NCI-H2107 (cell line): ENCODE results near the gene PPP4R2.
"Not testable (repeated sequence)": the region's sequence is repeated elsewhere in the genome, so short reads cannot be mapped to it uniquely, and the experiment has no call there.

Experiments
- DNase-seq: peaks from one replicate; lab custom pipeline; 2025; lab: John Stamatoyannopoulos, UW

PPP4R2 gene

DNA sequence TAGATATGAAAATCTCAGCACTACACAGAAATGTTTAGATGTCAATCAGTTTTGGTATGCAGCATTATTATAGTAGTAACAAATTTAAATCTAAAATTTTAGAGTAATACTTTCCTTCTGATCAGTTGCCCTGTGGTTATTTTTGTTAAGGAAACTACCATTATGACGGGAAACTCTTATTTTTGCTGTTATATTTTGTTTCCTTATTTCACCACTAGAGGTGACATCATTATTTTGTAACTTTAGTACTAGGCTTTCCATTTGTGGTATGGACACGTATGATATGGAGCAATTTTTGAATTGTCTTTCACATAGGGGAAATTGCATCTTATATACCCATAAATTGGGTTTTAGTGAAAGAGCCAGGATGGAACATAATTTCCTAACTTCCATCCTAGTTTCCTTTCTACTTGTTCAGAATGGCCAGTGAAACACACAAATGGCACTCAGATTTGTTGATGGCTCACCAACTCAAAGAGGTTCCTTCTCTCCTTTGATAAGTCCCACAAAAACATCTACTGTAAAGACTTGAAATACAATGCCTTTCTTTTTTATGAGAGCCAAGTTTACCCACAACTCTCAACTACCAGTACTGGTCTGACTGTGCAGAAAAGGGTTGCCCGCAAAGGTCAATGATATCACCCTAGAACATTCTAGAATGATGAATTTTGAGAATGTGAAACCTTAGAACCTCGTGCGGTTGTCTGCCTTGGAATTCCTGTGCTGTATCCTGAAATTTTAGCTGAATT lies 19.4 kb upstream of the PPP4R2 start:
- DNase-seq: no peak

DNA sequence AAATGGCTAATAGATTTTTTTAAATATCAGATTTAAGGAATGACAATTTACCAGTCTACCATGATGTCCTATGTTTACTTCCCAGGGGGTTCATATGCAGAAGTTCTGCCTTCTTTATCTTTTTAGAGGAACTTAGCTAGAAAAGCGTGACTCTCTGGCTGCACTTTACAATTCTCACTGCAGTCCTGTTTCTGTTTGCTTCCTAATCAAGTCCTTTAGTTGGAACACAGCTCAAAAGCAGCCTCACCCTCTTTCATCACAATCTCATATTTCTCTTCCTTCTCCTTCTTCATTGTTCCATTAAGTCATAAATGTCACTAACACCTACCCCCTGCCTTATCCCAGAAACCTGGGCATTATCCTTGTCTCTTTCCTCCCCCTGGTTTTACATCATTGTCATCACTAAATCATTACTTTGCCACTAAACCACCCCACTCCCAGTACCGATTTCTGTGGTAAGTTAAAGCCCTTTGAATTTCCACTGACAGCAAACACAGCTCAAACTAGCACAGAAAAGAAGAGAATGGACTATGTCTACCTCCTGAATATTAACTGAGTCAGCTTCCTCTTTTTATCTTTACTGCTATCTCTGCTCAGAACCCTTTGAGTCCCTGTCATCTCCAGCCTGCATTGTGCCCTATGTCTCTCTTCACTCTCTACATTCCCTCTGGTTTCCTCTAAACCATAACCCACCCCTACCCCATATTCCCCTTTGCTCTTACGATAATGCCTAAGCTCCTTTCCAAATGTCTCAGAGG lies 13.8 kb upstream of the PPP4R2 start:
- DNase-seq: no peak

DNA sequence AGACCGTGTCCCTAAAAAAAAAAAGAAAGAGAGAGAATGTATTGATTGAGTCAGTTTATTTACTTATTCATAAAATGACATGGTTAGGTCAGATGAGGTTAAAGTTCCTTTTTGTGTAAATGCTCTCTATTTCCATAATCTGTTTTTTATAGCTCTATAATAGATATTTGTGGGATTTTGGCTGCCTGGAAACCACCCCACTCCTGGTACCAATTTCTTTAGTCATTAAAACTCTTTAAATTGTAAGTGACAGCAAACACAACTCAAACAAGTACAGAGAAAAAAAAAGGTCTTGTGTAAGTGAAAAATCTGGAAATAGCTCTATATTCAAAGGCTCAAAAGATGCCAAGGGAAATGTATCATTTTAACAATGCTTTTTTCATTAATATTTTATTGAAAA lies 11.0 kb upstream of the PPP4R2 start:
- DNase-seq: no peak

DNA sequence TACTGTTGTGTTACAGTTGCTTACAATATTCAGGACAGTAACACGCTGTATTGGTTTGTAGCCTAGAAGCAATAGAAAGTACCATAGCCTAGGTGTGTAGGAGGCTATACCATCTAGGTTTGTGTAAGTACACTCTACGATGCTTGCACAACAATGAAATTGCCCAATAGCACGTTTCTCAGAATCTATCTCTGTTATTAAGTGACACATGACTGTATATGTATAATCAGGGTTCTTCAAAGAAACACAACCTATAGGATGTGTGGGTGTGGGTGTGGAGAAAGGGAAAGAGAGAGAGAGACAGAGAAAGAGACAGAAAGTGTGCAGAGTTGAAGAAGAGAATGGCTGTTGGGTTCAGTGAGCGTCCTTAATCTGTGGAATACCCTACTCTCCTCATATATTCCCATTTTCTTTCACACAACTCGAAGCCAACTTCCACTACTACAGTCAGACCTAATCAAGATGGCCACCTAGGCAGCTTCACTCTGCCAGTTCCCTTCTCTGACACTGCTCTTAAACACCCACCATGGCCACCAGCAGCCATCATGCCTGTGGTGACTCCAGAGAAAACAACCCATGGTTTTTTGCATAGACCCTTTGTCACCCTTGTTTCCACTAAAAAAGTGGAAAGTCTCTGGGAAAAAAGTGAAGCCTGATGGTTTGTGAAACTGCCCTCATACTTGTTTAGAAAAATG lies 5.8 kb upstream of the PPP4R2 start:
- DNase-seq: no peak

DNA sequence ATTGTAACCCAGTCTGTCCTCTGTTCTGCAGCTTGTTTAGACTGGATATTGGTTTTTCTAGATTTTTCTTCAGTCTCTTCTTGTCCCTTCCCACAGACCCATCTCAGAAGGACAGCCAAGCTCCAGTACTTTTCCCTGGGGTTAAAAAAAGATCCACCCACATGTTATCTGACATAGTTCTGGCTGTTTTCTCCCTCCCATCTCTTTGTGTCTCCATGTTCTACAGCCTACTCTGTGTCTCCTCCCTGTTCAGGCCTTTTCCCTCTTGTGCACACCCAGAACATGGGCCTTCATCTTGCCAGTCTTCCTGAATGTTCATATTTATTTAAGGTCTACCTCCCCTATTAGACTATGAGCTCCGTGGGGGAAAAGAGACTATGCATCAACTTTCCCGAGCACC lies 5.1 kb upstream of the PPP4R2 start:
- no peak for DNase-seq

DNA sequence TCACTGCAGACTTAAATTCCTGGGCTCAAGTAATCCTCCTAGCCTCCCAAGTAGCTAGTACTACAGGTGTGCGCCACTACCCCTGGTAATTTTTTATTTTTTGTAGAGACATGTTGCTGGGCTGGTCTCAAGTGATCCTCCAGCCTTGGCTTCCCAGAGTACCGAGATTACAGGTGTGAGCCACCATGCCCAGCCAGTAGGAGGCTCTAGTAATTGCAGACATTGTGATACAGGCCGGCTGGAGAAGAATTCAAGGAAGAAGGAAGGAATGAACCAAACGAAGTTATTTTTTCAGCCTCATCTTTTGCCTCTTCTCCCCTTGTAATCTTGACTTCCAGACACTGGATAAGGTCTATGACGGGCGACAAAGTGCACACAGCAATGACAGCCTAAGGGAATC lies 3.2 kb upstream of the PPP4R2 start:
- no peak for DNase-seq

DNA sequence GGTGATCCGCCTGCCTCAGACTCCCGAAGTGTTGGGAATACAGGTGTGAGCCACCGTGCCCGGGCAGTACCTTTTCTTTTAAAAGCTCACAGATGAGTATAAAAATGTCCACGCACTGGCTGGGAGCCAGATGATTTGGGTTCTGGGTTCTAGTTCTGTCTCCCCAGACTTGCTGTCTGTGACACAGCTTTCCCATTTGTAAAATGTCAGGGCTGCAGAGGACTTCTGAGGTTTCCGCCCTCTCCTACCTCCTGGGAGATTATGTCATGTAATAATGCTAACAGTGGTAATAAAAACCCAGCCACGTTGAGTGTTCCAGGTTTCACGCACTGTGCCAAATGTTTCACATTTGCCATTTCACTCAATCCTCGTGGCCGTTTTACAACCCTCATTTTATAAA lies 1.3 kb upstream of the PPP4R2 start:
- DNase-seq: no peak

DNA sequence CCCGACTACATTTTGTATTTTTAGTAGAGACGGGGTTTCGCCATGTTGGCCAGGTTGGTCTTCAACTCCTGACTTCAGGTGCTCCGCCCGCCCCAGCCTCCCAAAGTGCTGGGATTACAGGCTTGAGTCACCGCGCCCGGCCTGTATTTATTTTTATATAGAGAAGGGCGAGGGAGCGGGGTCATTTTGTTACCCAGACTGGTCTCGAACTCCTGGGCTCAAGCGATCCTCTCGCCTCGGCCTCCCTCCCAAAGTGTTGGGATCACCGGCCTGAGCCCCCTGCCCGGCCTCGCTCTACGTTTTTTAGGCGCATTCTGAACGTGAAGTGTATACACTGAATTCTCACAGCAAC lies 514 bp upstream of the PPP4R2 start:
- no peak for DNase-seq

DNA sequence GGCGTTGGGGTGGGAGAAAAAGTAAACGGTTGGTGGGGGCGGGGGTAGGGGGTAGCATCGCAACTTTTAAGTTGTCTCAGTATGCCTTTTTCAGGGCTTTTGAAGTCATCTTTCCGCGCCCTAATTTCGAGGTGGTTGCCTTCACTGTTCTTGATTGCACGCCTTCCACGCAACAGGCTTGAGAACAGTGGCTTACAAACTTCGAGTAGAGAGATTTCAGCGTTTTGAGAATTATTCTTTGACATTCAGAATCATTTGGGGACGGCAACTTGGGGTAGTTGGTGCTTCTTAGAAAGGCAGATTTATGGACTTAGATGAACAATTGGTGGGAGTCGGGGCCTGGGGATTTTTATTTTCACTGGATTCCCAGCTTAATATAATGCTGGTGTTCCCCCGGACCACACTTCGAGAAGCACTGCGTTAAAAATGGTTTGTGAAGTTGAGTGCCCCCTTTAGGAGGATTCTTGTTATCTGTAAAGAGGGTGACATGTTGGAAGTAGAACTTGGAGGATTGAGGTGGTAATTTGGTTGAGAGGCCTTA lies 880 bp downstream of the PPP4R2 start:
- DNase-seq: no peak

DNA sequence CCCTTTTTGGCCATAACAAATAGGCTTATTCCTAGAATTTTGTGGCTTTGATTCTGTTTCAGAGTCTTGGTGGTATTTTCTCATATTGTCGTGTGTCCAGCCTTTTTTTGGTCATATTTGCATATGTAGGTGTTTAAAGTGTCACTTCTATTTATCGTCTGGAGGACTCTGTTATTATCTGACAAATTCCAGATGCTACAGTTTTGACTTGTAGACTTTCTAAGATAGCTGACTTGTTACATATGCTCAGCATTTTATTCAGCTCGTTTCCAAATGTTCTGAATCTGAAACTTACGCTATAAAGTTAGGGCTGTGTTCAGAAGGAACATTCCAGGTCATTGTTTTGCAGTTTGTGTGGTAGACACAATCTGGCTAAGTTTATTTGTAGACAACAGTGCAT lies 1.9 kb downstream of the PPP4R2 start:
- no peak for DNase-seq

DNA sequence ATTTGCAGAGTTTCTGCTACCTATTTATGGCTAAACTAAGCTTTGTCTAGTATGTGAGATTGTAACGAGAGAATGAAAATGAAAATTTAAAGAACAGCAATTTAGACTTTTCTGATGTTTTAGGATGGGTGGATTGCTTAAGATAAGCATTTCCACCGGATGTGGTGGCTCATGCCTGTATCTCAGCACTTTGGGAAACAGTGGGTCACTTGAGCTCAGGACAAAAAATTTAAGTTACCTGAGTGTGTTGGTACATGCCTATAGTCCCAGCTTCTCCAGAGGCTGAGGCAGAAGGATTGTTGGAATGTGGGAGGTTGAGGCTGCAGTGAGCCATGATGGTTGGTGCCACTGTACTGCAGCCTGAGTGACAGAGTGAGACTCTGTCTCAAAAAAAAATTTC lies 3.3 kb downstream of the PPP4R2 start:
- DNase-seq: no peak

DNA sequence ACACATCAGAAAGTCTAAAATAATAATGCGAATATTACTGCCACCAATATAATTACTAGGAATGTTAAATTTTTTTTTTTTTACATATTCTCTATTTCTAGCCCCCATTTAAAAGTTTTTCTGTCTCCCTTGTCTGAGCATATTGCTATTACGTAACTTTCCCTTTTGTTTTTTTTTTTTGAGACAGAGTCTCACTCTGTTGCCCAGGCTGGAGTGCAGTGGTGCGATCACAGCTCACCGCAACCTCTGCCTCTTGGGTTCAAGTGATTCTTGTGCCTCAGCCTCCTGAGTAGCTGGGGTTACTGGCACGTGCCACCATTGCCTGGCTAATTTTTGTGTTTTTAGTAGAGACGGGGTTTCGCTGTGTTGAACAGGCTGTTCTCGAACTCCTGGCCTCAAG lies 6.4 kb downstream of the PPP4R2 start:
- DNase-seq: not testable (repeated sequence)

DNA sequence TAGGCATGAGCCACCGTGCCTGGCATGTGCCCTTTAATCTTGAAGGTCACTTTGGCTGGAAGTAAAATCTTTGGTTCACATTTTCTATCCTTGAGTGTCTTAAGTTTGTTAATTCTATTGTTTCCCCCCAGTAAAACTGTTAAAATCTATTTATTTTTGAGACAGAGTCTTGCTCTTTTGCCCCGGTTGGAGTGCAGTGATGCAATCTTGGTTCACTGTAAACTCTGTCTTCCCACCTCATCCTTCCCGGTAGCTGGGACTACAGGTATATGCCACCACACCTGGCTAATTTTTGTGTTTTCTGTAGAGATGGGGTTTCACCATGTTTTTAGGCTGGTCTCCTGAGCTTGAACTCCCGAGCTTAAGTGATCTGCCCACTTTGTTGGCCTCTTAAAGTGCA lies 7.7 kb downstream of the PPP4R2 start:
- no peak for DNase-seq

DNA sequence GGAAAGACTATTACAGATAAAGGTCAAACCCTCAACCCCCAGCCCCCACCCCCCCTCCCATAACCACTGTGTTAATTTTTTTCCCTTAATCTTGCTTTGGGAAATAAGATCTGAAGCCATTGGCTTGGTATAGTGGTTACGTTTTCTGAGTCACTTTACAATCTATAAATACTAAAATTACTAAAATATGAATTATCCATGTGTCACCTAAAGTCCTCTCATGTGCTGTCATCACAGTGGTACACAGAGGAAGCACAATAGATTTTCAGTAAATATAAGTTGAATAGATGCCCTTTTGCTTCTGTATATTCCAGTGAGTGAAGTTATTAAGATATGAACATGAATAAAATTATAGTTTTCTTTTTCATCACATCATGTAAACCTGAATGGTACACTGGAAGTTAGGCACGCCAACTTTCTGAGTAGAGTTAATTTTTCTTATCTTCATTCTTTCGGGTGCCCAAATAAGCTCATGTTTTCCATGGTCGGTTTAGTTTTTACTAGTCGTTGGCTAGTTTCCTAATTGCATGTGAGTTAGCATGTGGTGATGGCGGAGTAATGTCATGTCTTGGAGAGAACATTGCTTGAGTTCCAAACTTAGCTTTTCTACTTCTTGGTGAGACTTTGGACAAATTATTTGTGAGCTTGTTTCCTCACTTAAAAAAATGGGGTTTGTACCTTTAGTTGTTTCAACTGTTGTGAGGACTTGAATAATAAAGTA lies 11.5 kb downstream of the PPP4R2 start:
- no peak for DNase-seq

DNA sequence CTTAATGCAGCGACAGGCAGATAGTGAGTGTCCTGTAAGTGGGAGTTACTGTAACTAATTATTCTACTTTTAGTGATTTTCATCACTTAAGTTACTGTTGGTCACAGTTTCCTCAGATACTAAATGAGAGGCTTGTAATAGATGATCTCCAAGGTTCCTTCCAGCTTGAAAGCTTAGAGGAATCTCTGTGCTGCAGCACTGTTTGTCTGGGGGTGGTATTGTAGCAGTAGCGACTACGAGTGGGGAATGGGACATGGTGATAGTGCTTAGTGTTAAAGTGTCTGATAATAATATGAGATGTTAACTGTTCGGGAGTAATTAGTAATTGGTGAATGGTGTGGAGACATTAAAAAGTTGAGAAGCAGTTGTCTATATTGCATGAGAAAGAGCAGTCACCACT lies 12.4 kb downstream of the PPP4R2 start:
- DNase-seq: no peak

DNA sequence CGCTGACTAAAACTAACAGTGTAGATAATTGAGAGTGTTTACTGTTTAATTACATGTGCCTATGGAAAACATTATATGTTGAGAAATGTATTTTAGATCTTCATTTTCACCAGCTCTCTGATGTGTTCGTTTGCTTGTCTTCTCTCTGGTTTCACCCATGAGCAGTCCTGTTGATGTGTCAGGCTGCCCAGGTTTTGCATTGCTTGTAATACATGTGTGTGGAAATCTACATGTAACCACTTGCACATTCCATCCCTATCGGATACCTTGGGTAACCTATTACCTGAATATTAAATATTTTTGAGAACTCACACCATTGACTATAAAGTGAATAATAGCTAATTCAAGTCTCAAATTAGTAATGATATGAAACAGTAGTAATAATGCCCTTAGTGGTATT lies 13.1 kb downstream of the PPP4R2 start:
- no peak for DNase-seq

DNA sequence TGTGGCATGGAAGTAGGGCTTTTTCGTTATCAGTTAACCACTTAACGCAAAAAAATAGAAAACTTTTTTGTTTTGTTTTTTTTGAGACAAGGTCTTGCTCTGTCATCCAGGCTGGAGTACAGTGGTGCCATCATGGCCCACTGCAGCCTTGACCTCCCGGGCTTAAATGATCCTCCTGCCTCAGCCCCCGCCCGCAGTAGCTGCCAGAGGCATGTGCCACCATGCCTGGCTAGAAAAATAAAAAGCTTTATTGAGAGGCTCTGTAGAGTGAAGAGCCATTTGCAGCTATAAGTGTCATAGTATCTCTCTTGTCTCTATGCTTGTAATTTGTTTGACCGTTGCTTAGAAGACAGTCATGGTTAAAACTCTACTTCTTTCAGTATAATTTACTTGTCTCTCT lies 13.5 kb downstream of the PPP4R2 start:
- DNase-seq: no peak

DNA sequence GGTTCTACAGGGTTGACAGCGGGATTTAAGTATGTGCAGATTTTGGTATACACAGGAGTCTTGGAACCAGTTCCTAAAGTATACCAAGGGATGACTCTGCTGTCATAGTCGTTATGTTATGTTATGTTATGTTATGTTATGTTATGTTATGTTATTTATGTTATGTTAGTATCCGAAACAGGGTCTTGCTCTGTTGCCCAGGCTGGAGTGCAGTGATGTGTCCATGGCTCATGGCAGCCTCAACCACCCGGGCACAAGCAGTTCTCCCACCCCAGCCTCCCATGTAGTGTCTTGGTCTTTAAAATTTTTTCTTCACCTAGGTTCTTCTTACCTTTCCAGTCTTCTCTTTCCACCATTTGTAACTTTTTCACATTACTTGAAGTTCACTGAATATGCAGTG lies 21.7 kb downstream of the PPP4R2 start:
- DNase-seq: no peak

DNA sequence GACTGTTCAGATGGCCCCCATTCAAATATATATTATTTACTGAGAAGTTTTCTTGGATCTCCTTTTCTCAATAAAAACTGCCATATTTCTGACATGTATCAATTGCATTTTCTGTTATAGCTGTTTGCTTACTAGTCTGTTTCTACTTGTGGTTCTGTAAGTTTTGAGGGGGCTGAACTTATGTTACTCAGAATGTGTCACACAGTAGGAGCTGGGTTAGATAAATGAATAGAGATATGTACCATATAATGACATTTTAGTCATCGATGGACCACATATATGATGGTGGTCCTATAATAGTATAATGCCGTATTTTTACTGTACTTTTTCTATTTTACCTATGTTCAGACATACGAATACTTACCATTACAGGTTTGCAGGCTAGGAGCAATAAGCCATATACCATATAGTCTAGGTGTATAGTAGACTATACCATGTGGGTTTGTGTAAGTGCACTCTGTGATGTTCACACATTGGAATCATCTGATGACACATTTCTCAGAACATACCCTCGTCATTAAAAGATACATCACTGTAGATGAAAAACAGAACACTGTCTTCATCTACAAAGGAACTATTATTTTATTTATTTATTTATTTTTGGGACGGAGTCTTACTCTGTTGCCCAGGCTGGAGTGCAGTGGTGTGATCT lies 22.3 kb downstream of the PPP4R2 start:
- no peak for DNase-seq

DNA sequence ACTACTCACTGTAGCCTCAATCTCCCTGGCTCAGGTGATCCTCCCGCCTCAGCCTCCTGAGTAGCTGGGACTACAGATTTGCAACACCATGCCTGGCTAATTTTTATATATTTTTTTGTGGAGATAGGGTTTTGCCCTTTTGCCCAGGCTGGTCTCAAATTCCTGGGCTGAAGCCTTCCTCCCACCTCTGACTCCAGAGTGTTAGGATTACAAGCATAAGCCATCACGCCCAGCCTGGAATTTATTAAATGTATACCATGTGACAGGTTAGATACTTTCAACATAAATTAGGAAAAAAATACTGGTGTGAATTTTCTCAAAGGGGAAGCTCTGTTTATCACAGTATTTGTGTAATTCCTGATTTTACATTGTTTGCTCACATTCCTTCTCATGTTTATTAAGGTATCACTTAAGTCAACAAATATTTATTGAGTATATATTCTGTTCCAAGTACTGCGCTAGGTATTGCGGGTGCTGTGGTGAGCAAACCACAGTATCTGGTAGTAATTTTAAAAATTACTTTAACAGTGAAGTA lies 24.8 kb downstream of the PPP4R2 start:
- no peak for DNase-seq

DNA sequence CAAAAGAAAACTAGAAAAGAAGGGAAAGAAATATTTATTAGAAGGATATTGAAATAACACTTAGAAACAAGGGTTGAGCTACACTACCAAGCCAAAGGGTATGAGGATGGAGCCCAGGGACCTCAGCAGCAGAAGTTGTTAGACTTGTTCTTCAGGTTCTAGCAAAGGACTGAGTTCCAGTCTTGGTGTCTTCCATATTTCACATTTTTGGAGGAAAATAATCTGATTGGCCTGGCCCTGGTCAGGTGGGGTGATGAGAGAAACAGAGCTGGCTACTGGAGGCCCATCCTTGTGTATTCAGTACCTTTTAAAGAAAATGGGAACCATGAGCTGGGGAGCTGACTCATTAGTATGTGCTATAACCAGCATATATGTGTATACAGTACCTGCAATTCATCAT lies 28.2 kb downstream of the PPP4R2 start:
- DNase-seq: no peak
